ENCODE results near the gene PCGF3.

- no peak for TF ChIP-seq CTCF (IDR thresholded peaks at IDR 0.05; ENCODE audit: insufficient read depth, low read length, poor library complexity, severe bottlenecking)
- no peak for TF ChIP-seq EZH2phosphoT487 (conservative IDR thresholded peaks at IDR 0.05; ENCODE audit: low read length)
These were observed 27.4 kb downstream of the PCGF3 start for GRCh38 chr4:732911-733630.
